ENCODE results near the gene PROSER3.

Gene PROSER3

DNA sequence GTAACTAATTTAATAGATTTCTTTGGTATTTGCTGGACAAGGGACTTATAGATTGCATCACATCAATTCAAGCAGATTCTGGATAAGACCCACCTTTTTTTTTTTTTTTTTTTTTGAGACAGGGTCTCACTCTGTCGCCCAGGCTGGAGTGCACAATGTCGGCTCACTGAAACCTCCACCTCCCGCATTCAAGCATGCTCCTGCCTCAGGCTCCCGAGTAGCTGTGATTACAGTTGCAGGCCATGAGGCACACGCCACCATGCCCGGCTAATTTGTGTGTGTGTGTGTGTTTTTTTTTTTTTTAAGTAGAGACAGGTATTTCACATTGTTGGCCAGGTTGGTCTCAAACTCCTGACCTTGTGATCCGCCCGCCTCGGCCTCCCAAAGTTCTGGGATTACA is 58.9 kb downstream of the PROSER3 start:
- DNase-seq (ENCODE audit: low read depth in 2 of 3, low spot score in 2 of 3) = no peak

DNA sequence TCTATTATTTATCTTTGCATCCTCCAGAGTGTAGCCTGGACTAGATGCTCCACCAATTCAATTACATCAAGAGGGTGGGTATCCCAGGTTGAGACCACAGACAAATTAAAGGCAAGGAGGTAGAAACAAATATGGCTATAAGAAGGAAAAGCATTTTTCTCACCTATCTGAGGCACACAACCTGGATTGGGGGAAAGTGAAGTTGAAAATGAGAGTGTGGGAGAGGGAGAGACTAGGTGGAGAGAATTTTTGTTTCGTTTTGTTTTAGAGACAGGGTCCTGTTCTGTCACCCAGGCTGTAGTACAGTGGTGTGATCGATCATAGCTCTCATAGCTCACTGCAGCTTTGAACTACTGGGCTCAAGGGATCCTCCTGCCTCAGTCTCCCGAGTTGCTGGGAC is 60.5 kb downstream of the PROSER3 start:
- no peak for DNase-seq (ENCODE audit: low read depth in 2 of 3, low spot score in 2 of 3)

Data from activated CD8-positive, alpha-beta memory T cell treated with anti-CD3 and anti-CD28 coated beads for 48 hours (primary cell).